ENCODE data around the gene ERAS.

DNA sequence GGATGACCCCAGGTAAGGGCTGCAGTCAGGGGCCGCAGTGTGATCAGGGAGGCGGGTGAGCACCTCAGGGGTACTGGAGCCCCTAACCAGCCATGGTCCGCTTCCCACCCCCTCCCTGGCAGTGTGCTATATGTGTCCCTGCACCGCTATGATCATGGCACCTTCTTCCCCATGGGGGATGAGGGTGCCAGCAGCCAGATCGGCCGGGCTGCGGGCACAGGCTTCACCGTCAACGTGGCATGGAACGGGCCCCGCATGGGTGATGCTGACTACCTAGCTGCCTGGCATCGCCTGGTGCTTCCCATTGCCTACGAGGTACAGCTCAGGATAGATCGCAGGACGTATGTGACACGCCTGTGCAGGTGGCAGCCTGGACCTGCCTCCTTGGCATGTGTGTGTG is 8.2 kb upstream of the ERAS start:
- TF ChIP-seq, protein P1, sequence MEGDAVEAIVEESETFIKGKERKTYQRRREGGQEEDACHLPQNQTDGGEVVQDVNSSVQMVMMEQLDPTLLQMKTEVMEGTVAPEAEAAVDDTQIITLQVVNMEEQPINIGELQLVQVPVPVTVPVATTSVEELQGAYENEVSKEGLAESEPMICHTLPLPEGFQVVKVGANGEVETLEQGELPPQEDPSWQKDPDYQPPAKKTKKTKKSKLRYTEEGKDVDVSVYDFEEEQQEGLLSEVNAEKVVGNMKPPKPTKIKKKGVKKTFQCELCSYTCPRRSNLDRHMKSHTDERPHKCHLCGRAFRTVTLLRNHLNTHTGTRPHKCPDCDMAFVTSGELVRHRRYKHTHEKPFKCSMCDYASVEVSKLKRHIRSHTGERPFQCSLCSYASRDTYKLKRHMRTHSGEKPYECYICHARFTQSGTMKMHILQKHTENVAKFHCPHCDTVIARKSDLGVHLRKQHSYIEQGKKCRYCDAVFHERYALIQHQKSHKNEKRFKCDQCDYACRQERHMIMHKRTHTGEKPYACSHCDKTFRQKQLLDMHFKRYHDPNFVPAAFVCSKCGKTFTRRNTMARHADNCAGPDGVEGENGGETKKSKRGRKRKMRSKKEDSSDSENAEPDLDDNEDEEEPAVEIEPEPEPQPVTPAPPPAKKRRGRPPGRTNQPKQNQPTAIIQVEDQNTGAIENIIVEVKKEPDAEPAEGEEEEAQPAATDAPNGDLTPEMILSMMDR (conservative IDR thresholded peaks at IDR 0.05; ENCODE audit: low read depth in 2 of 2): no peak
- no peak for TF ChIP-seq CREB1 (CRISPR knock-in tag; IDR thresholded peaks at IDR 0.05; ENCODE audit: low read depth)
- TF ChIP-seq POLR2AphosphoS5 (IDR thresholded peaks at IDR 0.05; ENCODE audit: low read depth): no peak
- TF ChIP-seq, protein P2, sequence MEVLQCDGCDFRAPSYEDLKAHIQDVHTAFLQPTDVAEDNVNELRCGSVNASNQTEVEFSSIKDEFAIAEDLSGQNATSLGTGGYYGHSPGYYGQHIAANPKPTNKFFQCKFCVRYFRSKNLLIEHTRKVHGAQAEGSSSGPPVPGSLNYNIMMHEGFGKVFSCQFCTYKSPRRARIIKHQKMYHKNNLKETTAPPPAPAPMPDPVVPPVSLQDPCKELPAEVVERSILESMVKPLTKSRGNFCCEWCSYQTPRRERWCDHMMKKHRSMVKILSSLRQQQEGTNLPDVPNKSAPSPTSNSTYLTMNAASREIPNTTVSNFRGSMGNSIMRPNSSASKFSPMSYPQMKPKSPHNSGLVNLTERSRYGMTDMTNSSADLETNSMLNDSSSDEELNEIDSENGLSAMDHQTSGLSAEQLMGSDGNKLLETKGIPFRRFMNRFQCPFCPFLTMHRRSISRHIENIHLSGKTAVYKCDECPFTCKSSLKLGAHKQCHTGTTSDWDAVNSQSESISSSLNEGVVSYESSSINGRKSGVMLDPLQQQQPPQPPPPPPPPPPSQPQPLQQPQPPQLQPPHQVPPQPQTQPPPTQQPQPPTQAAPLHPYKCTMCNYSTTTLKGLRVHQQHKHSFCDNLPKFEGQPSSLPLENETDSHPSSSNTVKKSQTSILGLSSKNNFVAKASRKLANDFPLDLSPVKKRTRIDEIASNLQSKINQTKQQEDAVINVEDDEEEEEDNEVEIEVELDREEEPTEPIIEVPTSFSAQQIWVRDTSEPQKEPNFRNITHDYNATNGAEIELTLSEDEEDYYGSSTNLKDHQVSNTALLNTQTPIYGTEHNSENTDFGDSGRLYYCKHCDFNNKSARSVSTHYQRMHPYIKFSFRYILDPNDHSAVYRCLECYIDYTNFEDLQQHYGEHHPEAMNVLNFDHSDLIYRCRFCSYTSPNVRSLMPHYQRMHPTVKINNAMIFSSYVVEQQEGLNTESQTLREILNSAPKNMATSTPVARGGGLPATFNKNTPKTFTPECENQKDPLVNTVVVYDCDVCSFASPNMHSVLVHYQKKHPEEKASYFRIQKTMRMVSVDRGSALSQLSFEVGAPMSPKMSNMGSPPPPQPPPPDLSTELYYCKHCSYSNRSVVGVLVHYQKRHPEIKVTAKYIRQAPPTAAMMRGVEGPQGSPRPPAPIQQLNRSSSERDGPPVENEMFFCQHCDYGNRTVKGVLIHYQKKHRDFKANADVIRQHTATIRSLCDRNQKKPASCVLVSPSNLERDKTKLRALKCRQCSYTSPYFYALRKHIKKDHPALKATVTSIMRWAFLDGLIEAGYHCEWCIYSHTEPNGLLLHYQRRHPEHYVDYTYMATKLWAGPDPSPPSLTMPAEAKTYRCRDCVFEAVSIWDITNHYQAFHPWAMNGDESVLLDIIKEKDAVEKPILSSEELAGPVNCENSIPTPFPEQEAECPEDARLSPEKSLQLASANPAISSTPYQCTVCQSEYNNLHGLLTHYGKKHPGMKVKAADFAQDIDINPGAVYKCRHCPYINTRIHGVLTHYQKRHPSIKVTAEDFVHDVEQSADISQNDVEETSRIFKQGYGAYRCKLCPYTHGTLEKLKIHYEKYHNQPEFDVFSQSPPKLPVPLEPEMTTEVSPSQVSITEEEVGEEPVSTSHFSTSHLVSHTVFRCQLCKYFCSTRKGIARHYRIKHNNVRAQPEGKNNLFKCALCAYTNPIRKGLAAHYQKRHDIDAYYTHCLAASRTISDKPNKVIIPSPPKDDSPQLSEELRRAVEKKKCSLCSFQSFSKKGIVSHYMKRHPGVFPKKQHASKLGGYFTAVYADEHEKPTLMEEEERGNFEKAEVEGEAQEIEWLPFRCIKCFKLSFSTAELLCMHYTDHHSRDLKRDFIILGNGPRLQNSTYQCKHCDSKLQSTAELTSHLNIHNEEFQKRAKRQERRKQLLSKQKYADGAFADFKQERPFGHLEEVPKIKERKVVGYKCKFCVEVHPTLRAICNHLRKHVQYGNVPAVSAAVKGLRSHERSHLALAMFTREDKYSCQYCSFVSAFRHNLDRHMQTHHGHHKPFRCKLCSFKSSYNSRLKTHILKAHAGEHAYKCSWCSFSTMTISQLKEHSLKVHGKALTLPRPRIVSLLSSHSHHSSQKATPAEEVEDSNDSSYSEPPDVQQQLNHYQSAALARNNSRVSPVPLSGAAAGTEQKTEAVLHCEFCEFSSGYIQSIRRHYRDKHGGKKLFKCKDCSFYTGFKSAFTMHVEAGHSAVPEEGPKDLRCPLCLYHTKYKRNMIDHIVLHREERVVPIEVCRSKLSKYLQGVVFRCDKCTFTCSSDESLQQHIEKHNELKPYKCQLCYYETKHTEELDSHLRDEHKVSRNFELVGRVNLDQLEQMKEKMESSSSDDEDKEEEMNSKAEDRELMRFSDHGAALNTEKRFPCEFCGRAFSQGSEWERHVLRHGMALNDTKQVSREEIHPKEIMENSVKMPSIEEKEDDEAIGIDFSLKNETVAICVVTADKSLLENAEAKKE (CRISPR knock-in tag; IDR thresholded peaks at IDR 0.05): no peak
- no peak for TF ChIP-seq EZH2phosphoT487 (IDR thresholded peaks at IDR 0.05; ENCODE audit: unreplicated experiment)
- TF ChIP-seq EZH2 (IDR thresholded peaks at IDR 0.05; ENCODE audit: low read depth, unreplicated experiment): no peak
- TF ChIP-seq, protein P3, sequence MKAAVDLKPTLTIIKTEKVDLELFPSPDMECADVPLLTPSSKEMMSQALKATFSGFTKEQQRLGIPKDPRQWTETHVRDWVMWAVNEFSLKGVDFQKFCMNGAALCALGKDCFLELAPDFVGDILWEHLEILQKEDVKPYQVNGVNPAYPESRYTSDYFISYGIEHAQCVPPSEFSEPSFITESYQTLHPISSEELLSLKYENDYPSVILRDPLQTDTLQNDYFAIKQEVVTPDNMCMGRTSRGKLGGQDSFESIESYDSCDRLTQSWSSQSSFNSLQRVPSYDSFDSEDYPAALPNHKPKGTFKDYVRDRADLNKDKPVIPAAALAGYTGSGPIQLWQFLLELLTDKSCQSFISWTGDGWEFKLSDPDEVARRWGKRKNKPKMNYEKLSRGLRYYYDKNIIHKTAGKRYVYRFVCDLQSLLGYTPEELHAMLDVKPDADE (IDR thresholded peaks at IDR 0.05): no peak
- TF ChIP-seq JUNB (IDR thresholded peaks at IDR 0.05; ENCODE audit: unreplicated experiment): no peak
- TF ChIP-seq, protein P4, sequence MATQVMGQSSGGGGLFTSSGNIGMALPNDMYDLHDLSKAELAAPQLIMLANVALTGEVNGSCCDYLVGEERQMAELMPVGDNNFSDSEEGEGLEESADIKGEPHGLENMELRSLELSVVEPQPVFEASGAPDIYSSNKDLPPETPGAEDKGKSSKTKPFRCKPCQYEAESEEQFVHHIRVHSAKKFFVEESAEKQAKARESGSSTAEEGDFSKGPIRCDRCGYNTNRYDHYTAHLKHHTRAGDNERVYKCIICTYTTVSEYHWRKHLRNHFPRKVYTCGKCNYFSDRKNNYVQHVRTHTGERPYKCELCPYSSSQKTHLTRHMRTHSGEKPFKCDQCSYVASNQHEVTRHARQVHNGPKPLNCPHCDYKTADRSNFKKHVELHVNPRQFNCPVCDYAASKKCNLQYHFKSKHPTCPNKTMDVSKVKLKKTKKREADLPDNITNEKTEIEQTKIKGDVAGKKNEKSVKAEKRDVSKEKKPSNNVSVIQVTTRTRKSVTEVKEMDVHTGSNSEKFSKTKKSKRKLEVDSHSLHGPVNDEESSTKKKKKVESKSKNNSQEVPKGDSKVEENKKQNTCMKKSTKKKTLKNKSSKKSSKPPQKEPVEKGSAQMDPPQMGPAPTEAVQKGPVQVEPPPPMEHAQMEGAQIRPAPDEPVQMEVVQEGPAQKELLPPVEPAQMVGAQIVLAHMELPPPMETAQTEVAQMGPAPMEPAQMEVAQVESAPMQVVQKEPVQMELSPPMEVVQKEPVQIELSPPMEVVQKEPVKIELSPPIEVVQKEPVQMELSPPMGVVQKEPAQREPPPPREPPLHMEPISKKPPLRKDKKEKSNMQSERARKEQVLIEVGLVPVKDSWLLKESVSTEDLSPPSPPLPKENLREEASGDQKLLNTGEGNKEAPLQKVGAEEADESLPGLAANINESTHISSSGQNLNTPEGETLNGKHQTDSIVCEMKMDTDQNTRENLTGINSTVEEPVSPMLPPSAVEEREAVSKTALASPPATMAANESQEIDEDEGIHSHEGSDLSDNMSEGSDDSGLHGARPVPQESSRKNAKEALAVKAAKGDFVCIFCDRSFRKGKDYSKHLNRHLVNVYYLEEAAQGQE (IDR thresholded peaks at IDR 0.05; ENCODE audit: unreplicated experiment): no peak
- TF ChIP-seq ZNF331 (CRISPR knock-in tag; IDR thresholded peaks at IDR 0.05; ENCODE audit: low read depth): no peak
- no peak for TF ChIP-seq ZNF114 (CRISPR knock-in tag; IDR thresholded peaks at IDR 0.05)
- no peak for TF ChIP-seq NANOG (IDR thresholded peaks at IDR 0.05; ENCODE audit: borderline replicate concordance)
- no peak for TF ChIP-seq STAT1 (IDR thresholded peaks at IDR 0.05; ENCODE audit: unreplicated experiment)
